Endothelial cell of umbilical vein (primary cell): ENCODE measurements around the gene VAC14. TPM values are rescaled to one million over a fixed set of nuclear protein-coding genes. Genes with fewer than 3 reads are reported as not detected.

Experiments used
- BruUV-seq: library from RNA; stranded (reverse); fragments of 400-500 nt; replicated peaks from 2 replicates; lab custom pipeline; 2021; lab: Mats Ljungman, UMichigan
- CTCF ChIA-PET: fragments of 300-600, 350-600 bp; sonication (Branson Sonifier 250); formaldehyde crosslinking; loops from one replicate; lab custom pipeline; 2021; ENCODE audit warnings: antibody characterized with exemption, inconsistent platforms; lab: Charles Lee
- POLR2A ChIA-PET: fragments of 300-600, 350-600 bp; sonication (Branson Sonifier 250); formaldehyde crosslinking; loops from one replicate; lab custom pipeline; 2021; ENCODE audit warnings: antibody characterized with exemption, inconsistent platforms; lab: Charles Lee
- DNase-seq: peaks from one replicate; pipeline ENCODE4 v3.0.0-alpha.2; 2011; ENCODE audit warnings: low read depth, low spot score
- FAIRE-seq: peaks from 2 replicates; lab custom pipeline; 2011; peaks lifted over from hg19 to GRCh38; lab: Jason Lieb, UNC
- H2AFZ ChIP-seq: 2 replicates; pipeline ENCODE4 v1.6.0; 2012; ENCODE audit warnings: low read depth, low read length, control low read depth, inconsistent platforms
- H3K27ac ChIP-seq: 2 replicates; pipeline ENCODE4 v1.5.1; 2011; ENCODE audit warnings: low read depth, mild to moderate bottlenecking, control low read depth, low read length, moderate library complexity; ENCODE audit not compliant: insufficient read depth
- H3K27me3 ChIP-seq, 2 experiments: 2 replicates each; pipeline versions ENCODE4 v1.6.0 to v1.6.1; 2011; ENCODE audit warnings: low read length in 2 of 2, mixed read lengths in 1 of 2; ENCODE audit not compliant: control insufficient read depth in 2 of 2, insufficient read depth in 2 of 2
- H3K36me3 ChIP-seq, 2 experiments: 2 replicates in 1 of 2; 3 replicates in 1 of 2; pipeline ENCODE4 v1.5.1; 2011; ENCODE audit warnings: low read length in 2 of 2, mild to moderate bottlenecking in 1 of 2, moderate library complexity in 1 of 2; ENCODE audit not compliant: control insufficient read depth in 2 of 2, insufficient read depth in 2 of 2; ENCODE audit errors: extremely low read depth in 1 of 2
- H3K4me1 ChIP-seq: 3 replicates; pipeline ENCODE4 v1.5.1; 2011; ENCODE audit warnings: mild to moderate bottlenecking, low read length; ENCODE audit not compliant: control insufficient read depth, insufficient read depth; ENCODE audit errors: extremely low read depth
- H3K4me2 ChIP-seq: 2 replicates; pipeline ENCODE4 v1.6.1; 2011; ENCODE audit warnings: low read length, control low read depth, mixed read lengths; ENCODE audit not compliant: insufficient read depth
- H3K4me3 ChIP-seq, 3 experiments: fragments of 200-600 bp in 1 of 3; sonication (generic), shearing (Covaris generic) in 1 of 3; replicated peaks in 1 of 3; 2 replicates each; pipeline ENCODE4 v1.5.1; 2011 to 2016; ENCODE audit warnings: control low read depth in 3 of 3, low read length in 3 of 3, mild to moderate bottlenecking in 2 of 3, inconsistent platforms in 1 of 3, low read depth in 1 of 3, moderate library complexity in 1 of 3; ENCODE audit not compliant: insufficient read depth in 1 of 3
- H3K79me2 ChIP-seq: 2 replicates; pipeline ENCODE4 v1.6.0; 2012; ENCODE audit warnings: low read length, inconsistent platforms; ENCODE audit not compliant: control insufficient read depth, insufficient read depth
- H3K9ac ChIP-seq: replicated peaks from 2 replicates; pipeline ENCODE3; 2011; ENCODE audit warnings: low read length, control low read depth; ENCODE audit not compliant: insufficient read depth; ENCODE audit errors: extremely low read depth
- H3K9me1 ChIP-seq: replicated peaks from 3 replicates; pipeline ENCODE4 v1.6.0; 2011; ENCODE audit warnings: mild to moderate bottlenecking, low read length; ENCODE audit not compliant: control insufficient read depth, insufficient read depth; ENCODE audit errors: extremely low read depth
- H3K9me3 ChIP-seq: replicated peaks from 2 replicates; pipeline ENCODE4 v1.5.1; 2012; ENCODE audit warnings: low read length, inconsistent platforms; ENCODE audit not compliant: control insufficient read depth, insufficient read depth
- H4K20me1 ChIP-seq: replicated peaks from 2 replicates; pipeline ENCODE3; 2011; ENCODE audit warnings: mild to moderate bottlenecking, low read length; ENCODE audit not compliant: control insufficient read depth, insufficient read depth; ENCODE audit errors: extremely low read depth
- EZH2 ChIP-seq: IDR thresholded peaks from 2 replicates; pipeline ENCODE4 v1.6.1; 2012; ENCODE audit warnings: borderline replicate concordance, low read depth, mild to moderate bottlenecking, moderate library complexity, low read length, inconsistent platforms; ENCODE audit not compliant: severe bottlenecking
- FOS ChIP-seq: IDR thresholded peaks from 2 replicates; pipeline ENCODE4 v1.6.1; 2011; ENCODE audit warnings: mild to moderate bottlenecking, low read length, moderate library complexity, borderline replicate concordance; ENCODE audit not compliant: insufficient read depth
- GATA2 ChIP-seq: IDR thresholded peaks from 2 replicates; pipeline ENCODE4 v1.7.0; 2011; ENCODE audit warnings: low read depth, mild to moderate bottlenecking, moderate library complexity, mixed read lengths, low read length; ENCODE audit not compliant: insufficient read length, insufficient read depth
- JUN ChIP-seq: IDR thresholded peaks from 2 replicates; pipeline ENCODE4 v1.6.1; 2011; ENCODE audit warnings: borderline replicate concordance, low read depth; ENCODE audit not compliant: insufficient read length, insufficient read depth
- MYC ChIP-seq: IDR thresholded peaks from one replicate; pipeline ENCODE4 v1.6.1; 2011; ENCODE audit warnings: mild to moderate bottlenecking, low read depth, low read length
- POLR2A ChIP-seq: IDR thresholded peaks from 2 replicates; pipeline ENCODE4 v1.6.1; 2012; ENCODE audit warnings: low read depth, mild to moderate bottlenecking, control low read depth, low read length
- POLR2AphosphoS5 ChIP-seq: IDR thresholded peaks from 2 replicates; pipeline ENCODE4 v1.6.1; 2012; ENCODE audit warnings: low read depth, mild to moderate bottlenecking, control low read depth, low read length, moderate library complexity; ENCODE audit not compliant: insufficient read depth
- dilution Hi-C: fragments of 300-500 bp; cut with MboI; formaldehyde crosslinking; loops from one replicate; pipeline ENCODE4 v1.15.0; 2019; ENCODE audit warnings: low sequenced_read_pairs; ENCODE audit not compliant: extremely low pct_ligation_motif_present
- intact Hi-C: fragments of 100-400 bp; cut with micrococcal nuclease; formaldehyde crosslinking; loops from one replicate; pipeline ENCODE4 v1.10.0; 2022
- polyA plus RNA-seq, 4 experiments: library from polyadenylated mRNA; depleted of rRNA in 3 of 4; stranded (reverse) in 3 of 4; unstranded in 1 of 4; fragments of >200 nt; gene quantifications; 2 replicates each; pipeline versions ENCODE4 v1.2.1 to v1.2.3, GENCODE V29; 2011 to 2012; ENCODE audit warnings: missing spikeins in 1 of 4
- total RNA-seq: library from RNA; stranded (reverse); gene quantifications from 2 replicates; pipeline ENCODE4 v1.2.3, GENCODE V29; 2021
- TF ChIP-seq, protein P1 (sequence below), 2 donors: IDR thresholded peaks; 1 replicate in 1 of 2; 2 replicates in 1 of 2; pipeline ENCODE4 v1.5.1; 2011; ENCODE audit warnings: low read length in 2 of 2, mild to moderate bottlenecking in 2 of 2, moderate library complexity in 2 of 2, control low read depth in 1 of 2, inconsistent platforms in 1 of 2, low read depth in 1 of 2; ENCODE audit not compliant: insufficient read depth in 1 of 2; ENCODE audit errors: extremely low read depth in 1 of 2
- TF ChIP-seq, protein P2 (sequence below): IDR thresholded peaks from 2 replicates; pipeline ENCODE4 v1.6.1; 2011; ENCODE audit not compliant: insufficient read depth, insufficient read length

The VAC14 gene
- total and polyA plus RNA-seq, 2 donors (not counting 3 experiments of a cell fraction or from before 2014, with no cell fraction given) = 37.6 to 57.9 TPM

DNA sequence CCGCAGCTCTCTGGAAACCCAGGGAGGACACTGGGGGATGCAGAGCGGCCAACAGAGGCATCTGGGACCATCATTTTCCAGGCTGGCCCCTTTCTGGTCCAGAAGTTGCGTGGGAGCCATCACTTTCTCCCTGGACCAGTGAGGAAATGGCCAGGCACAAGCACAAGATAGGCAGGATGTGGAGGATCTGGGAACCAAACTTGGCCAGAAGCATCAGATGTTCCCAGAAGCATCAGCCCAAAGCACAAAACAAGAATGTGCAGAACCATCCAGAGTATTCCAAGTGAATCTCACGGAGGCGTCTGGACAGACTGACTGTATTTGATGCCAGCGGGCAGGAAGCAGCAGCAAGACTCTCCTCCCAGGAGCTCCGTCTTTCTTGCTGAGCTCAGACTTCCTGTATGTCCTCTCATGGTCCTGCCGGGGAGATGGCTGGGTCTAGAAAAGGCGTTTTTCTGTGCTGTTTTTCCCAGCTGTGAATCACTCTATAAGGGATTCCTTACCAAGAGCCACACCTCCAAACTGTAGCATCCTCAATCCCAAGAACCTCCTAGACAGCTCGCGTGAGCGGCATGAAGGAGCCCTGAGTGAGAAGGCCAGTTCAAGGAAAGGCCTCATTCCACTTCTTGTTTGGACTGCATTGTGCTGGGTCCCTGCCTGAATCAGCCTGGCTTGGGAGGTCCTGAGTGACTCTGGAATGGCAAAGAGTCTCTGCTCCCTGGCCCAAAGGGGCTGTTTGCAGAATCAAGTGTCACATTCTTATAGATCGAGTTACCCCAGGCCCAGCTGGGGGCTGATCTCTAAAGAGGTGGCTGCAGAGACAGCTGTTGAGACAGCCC, 65.6 kb downstream of the VAC14 start:
- Histone ChIP-seq H3K27me3 (no peaks in the 10 kb centered on the region), H3K27ac (no peak overlapping the region), H4K20me1 (no peaks in the 10 kb centered on the region), H3K9me3 (no peaks in the 10 kb centered on the region), H3K9me1 (no peaks in the 10 kb centered on the region), H2AFZ (no peak overlapping the region), H3K9ac (no peak overlapping the region), H3K36me3 (peaks cover 0 to 3% of the 10 kb centered on the region in 2 experiments), H3K4me1 (no peaks in the 10 kb centered on the region), H3K79me2 (no peaks in the 10 kb centered on the region), H3K4me3 (no peak overlapping the region), H3K4me2 (no peak overlapping the region)
- POLR2A ChIA-PET = interaction anchor here (0.5 to 0.6 kb wide), 2 partner anchors 58 to 68 kb away, joined by 3 read pairs; no protein-coding TSS in a partner anchor
- CTCF ChIA-PET = interaction anchor here (1.3 to 1.6 kb wide), 4 partner anchors 10 to 54 kb away, joined by 3 to 5 read pairs (median 4); no protein-coding TSS in a partner anchor
- intact Hi-C loops (no loop called here), dilution Hi-C loops (no loop called here)
- no TSS peak for BruUV-seq
- no peak for DNase-seq
- no peak for FAIRE-seq
- TF ChIP-seq POLR2A (no peak), FOS (no peak)

DNA sequence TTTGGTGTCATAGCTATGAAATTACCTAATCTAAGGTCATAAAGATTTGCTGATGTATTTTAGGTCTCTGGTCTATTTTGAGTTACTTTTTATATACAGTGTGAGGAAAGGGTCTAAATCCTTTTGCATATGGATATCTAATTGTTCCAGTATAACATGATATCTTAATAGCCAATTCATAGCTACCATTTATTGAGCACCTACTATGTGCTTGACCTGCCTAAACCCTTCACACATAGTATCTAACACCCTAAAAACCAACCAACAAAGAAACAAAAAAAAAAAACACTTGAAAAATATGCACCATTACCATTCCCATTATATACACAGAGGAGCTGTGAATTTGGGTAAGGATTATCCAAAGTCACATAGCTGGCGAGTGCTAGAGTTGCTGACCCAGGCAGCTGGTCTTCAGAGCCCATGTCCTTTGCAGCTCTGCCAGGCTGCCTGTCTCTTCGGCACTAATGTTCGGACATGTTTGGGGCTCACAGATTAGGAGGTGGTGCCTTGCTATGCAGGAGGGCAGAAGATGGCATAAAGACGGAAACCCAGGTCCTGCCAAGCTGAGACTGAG, 66.3 kb downstream of the VAC14 start:
- Histone ChIP-seq H3K27me3 (no peaks in the 10 kb centered on the region), H3K79me2 (no peaks in the 10 kb centered on the region), H3K27ac (no peak overlapping the region), H3K4me3 (no peak overlapping the region), H3K9me1 (no peaks in the 10 kb centered on the region), H3K4me2 (no peak overlapping the region), H4K20me1 (no peaks in the 10 kb centered on the region), H3K9ac (no peak overlapping the region), H3K9me3 (no peaks in the 10 kb centered on the region), H3K36me3 (peaks cover 0 to 3% of the 10 kb centered on the region in 2 experiments), H3K4me1 (no peaks in the 10 kb centered on the region), H2AFZ (no peak overlapping the region)
- dilution Hi-C loops (no loop called here), intact Hi-C loops (no loop called here)
- BruUV-seq = no TSS peak
- ChIA-PET POLR2A (interaction anchor here (0.5 to 0.6 kb wide), 2 partner anchors 57 to 67 kb away, joined by 3 read pairs; no protein-coding TSS in a partner anchor), CTCF (interaction anchor here (1.3 to 1.6 kb wide), 4 partner anchors 10 to 53 kb away, joined by 3 to 5 read pairs (median 4); no protein-coding TSS in a partner anchor)
- no peak for FAIRE-seq
- TF ChIP-seq MYC (no peak), GATA2 (no peak), POLR2AphosphoS5 (no peak), FOS (no peak), JUN (no peak), EZH2 (no peak), POLR2A (no peak)
- TF ChIP-seq, protein P1, sequence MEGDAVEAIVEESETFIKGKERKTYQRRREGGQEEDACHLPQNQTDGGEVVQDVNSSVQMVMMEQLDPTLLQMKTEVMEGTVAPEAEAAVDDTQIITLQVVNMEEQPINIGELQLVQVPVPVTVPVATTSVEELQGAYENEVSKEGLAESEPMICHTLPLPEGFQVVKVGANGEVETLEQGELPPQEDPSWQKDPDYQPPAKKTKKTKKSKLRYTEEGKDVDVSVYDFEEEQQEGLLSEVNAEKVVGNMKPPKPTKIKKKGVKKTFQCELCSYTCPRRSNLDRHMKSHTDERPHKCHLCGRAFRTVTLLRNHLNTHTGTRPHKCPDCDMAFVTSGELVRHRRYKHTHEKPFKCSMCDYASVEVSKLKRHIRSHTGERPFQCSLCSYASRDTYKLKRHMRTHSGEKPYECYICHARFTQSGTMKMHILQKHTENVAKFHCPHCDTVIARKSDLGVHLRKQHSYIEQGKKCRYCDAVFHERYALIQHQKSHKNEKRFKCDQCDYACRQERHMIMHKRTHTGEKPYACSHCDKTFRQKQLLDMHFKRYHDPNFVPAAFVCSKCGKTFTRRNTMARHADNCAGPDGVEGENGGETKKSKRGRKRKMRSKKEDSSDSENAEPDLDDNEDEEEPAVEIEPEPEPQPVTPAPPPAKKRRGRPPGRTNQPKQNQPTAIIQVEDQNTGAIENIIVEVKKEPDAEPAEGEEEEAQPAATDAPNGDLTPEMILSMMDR (IDR thresholded peaks at IDR 0.05; ENCODE audit: extremely low read depth in 1 of 2, insufficient read depth in 1 of 2, low read depth in 1 of 2, low read length in 2 of 2) = no peak
- TF ChIP-seq, protein P2, sequence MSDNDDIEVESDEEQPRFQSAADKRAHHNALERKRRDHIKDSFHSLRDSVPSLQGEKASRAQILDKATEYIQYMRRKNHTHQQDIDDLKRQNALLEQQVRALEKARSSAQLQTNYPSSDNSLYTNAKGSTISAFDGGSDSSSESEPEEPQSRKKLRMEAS = no peak
- DNase-seq = no peak
